KMS-11 (cell line): ENCODE measurements around the gene ATP2A2.

Source experiments
- H2AFZ ChIP-seq: fragments of 200-600 bp; sonication (generic); 2 replicates; pipeline ENCODE4 v1.6.1; 2016; ENCODE audit warnings: antibody characterized with exemption, mixed run types, low read depth
- H3K27ac ChIP-seq: fragments of 200-600 bp; sonication (generic); 2 replicates; pipeline ENCODE4 v1.6.1; 2016; ENCODE audit warnings: mild to moderate bottlenecking, mixed run types
- H3K27me3 ChIP-seq: fragments of 200-600 bp; sonication (generic); 2 replicates; pipeline ENCODE4 v1.6.1; 2017; ENCODE audit warnings: mild to moderate bottlenecking, low read depth, mixed run types, moderate library complexity; ENCODE audit not compliant: insufficient read depth
- H3K36me3 ChIP-seq: fragments of 200-600 bp; sonication (generic); 2 replicates; pipeline ENCODE4 v1.6.1; 2017; ENCODE audit warnings: mild to moderate bottlenecking, mixed run types; ENCODE audit not compliant: insufficient read depth
- H3K4me1 ChIP-seq: fragments of 200-600 bp; sonication (generic); 2 replicates; pipeline ENCODE4 v1.6.1; 2016; ENCODE audit warnings: mild to moderate bottlenecking, low read depth, mixed run types; ENCODE audit not compliant: poor library complexity, severe bottlenecking
- H3K4me2 ChIP-seq: fragments of 200-600 bp; sonication (generic); 2 replicates; pipeline ENCODE4 v1.7.0; 2016; ENCODE audit warnings: mild to moderate bottlenecking, mixed run types
- H3K4me3 ChIP-seq: fragments of 200-600 bp; sonication (generic); IDR thresholded peaks from 2 replicates; pipeline ENCODE4 v1.6.1; 2017; ENCODE audit warnings: low read depth, low read length, mixed read lengths; ENCODE audit not compliant: insufficient read depth
- H3K79me2 ChIP-seq: fragments of 200-600 bp; sonication (generic); 2 replicates; pipeline ENCODE4 v1.6.1; 2016; ENCODE audit warnings: low read depth, mixed run types; ENCODE audit not compliant: insufficient read depth
- H3K9ac ChIP-seq: fragments of 200-600 bp; sonication (generic); 2 replicates; pipeline ENCODE4 v1.6.1; 2016; ENCODE audit warnings: mild to moderate bottlenecking, mixed run types
- H4K20me1 ChIP-seq: fragments of 200-600 bp; sonication (generic); 2 replicates; pipeline ENCODE4 v1.6.1; 2016; ENCODE audit warnings: mild to moderate bottlenecking, mixed run types; ENCODE audit not compliant: insufficient read depth
- CTCF ChIP-seq: fragments of 200-600 bp; sonication (generic); conservative IDR thresholded peaks from 2 replicates; pipeline ENCODE4 v1.6.1; 2017; ENCODE audit warnings: low read depth, mild to moderate bottlenecking, antibody characterized with exemption, low read length, moderate library complexity, mixed read lengths

The ATP2A2 gene

GRCh38 chr12:110348431-110349059, 67.5 kb downstream of the ATP2A2 start:
- Histone ChIP-seq H3K4me2 (no peak overlapping the region), H3K36me3 (no peaks in the 10 kb centered on the region; the same call in 1 of the 2 replicates), H3K4me3 (no peak overlapping the region), H3K27ac (no peak overlapping the region), H3K4me1 (peaks cover under 1% of the 10 kb centered on the region), H2AFZ (no peak overlapping the region), H3K9ac (no peak overlapping the region), H4K20me1 (no peaks in the 10 kb centered on the region), H3K27me3 (no peaks in the 10 kb centered on the region), H3K79me2 (no peaks in the 10 kb centered on the region)
- no peak for TF ChIP-seq CTCF

- no peak overlapping the region for H3K4me2 ChIP-seq
- no peak overlapping the region for H2AFZ ChIP-seq
- no peak overlapping the region for H3K27ac ChIP-seq
- TF ChIP-seq CTCF, result no peak
- H3K27me3 ChIP-seq, result no peaks in the 10 kb centered on the region
- H3K36me3 ChIP-seq, result no peaks in the 10 kb centered on the region; the same call in 1 of the 2 replicates
- no peak overlapping the region for H3K9ac ChIP-seq
- no peak overlapping the region for H3K4me3 ChIP-seq
- peaks cover 6% of the 10 kb centered on the region for H3K4me1 ChIP-seq
- no peaks in the 10 kb centered on the region for H3K79me2 ChIP-seq
- no peaks in the 10 kb centered on the region for H4K20me1 ChIP-seq
Observed at GRCh38 chr12:110349096-110349495, 68.0 kb downstream of the ATP2A2 start.

GRCh38 chr12:110349514-110350151, 68.6 kb downstream of the ATP2A2 start:
- Histone ChIP-seq H3K4me1 (peaks cover 11% of the 10 kb centered on the region), H3K79me2 (no peaks in the 10 kb centered on the region), H3K4me2 (no peak overlapping the region), H4K20me1 (no peaks in the 10 kb centered on the region), H3K36me3 (no peaks in the 10 kb centered on the region; the same call in 1 of the 2 replicates), H2AFZ (no peak overlapping the region), H3K27me3 (no peaks in the 10 kb centered on the region), H3K9ac (no peak overlapping the region), H3K4me3 (no peak overlapping the region), H3K27ac (no peak overlapping the region)
- no peak for TF ChIP-seq CTCF

DNA sequence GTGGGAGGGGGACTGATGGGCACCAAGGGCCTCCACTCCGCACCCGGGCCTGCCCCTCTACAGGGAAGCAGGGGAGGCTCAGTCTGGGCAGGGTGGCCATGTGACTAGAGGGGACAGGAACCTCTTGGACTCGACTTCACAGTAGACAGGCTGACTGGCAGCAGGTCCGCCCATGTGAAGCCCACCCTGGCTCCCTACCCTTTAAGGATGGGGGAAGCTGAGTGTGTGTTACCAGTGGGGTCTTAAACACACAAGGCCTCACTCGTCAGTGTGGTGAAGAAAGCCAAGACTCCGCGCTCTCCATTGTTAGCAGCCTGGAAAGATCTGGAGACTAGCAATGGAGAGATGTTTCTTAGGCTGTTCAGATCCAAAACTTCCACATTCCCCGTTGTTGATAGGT, 70.1 kb downstream of the ATP2A2 start:
- Histone ChIP-seq H3K79me2 (no peaks in the 10 kb centered on the region), H2AFZ (no peak overlapping the region), H3K27me3 (no peaks in the 10 kb centered on the region), H3K27ac (no peak overlapping the region), H4K20me1 (no peaks in the 10 kb centered on the region), H3K4me2 (no peak overlapping the region), H3K4me3 (no peak overlapping the region), H3K36me3 (no peaks in the 10 kb centered on the region), H3K4me1 (peaks cover 25% of the 10 kb centered on the region), H3K9ac (no peak overlapping the region)
- TF ChIP-seq CTCF, result no peak
